Fibroblast of mammary gland (primary cell): Measurements from ENCODE around the gene ARGLU1.

ENCODE experiments used
- DNase-seq: peaks from one replicate; pipeline ENCODE4 v3.0.0-alpha.2; 2010; ENCODE audit warnings: low read depth
- H3K4me3 ChIP-seq: 2 replicates; pipeline ENCODE4 v1.5.1; 2011; ENCODE audit warnings: low read depth, mild to moderate bottlenecking, low read length, moderate library complexity; ENCODE audit not compliant: control insufficient read depth
- CTCF ChIP-seq: conservative IDR thresholded peaks from 2 replicates; pipeline ENCODE4 v1.5.1; 2011; ENCODE audit warnings: low read depth, low read length, inconsistent platforms; ENCODE audit not compliant: control insufficient read depth, insufficient read depth

ARGLU1 gene

GRCh38 chr13:106535552-106536243 lies 32.2 kb downstream of the ARGLU1 start, which contains the start of gene EFNB2:
EFNB2 (minus strand) TSS chr13:106535662; CDS start chr13:106534964, 698 bp downstream.
- TF ChIP-seq CTCF = no peak
- peak; percentile 87 for DNase-seq
- peak within 1 kb of the TSS; percentile 75 for H3K4me3 ChIP-seq

GRCh38 chr13:106534639-106535551 lies 33.0 kb downstream of the ARGLU1 start:
- no peak for TF ChIP-seq CTCF
- DNase-seq = peak; percentile 27

GRCh38 chr13:106533943-106534638 lies 33.8 kb downstream of the ARGLU1 start:
- TF ChIP-seq CTCF = no peak
- H3K4me3 ChIP-seq = peak overlapping the region; percentile 75
- DNase-seq = peak; percentile 63

More at GRCh38 chr13:106534639-106535551, 33.0 kb downstream of the ARGLU1 start:
- peak overlapping the region; percentile 75 for H3K4me3 ChIP-seq

- H3K4me3 ChIP-seq = peak overlapping the region; percentile 75
- TF ChIP-seq CTCF = peak; percentile 35
- peak; percentile 78 for DNase-seq
These were observed 34.6 kb downstream of the ARGLU1 start for GRCh38 chr13:106533101-106533942.

GRCh38 chr13:106532111-106532929 lies 35.6 kb downstream of the ARGLU1 start:
- peak; percentile 28 for DNase-seq
- TF ChIP-seq CTCF = no peak
- H3K4me3 ChIP-seq = peak overlapping the region; percentile 47
